NCI-H524 (cell line): ENCODE measurements around the gene CCDC116.
A peak's percentile ranks its signal among the peaks of the same experiment; 100 is the strongest.
"Not testable (repeated sequence)": the region's sequence is repeated elsewhere in the genome, so short reads cannot be mapped to it uniquely, and the experiment has no call there.

Experiments used
- DNase-seq, 2 experiments: peaks; one replicate each; lab custom pipeline; 2025; lab: John Stamatoyannopoulos, UW

CCDC116 gene

DNA sequence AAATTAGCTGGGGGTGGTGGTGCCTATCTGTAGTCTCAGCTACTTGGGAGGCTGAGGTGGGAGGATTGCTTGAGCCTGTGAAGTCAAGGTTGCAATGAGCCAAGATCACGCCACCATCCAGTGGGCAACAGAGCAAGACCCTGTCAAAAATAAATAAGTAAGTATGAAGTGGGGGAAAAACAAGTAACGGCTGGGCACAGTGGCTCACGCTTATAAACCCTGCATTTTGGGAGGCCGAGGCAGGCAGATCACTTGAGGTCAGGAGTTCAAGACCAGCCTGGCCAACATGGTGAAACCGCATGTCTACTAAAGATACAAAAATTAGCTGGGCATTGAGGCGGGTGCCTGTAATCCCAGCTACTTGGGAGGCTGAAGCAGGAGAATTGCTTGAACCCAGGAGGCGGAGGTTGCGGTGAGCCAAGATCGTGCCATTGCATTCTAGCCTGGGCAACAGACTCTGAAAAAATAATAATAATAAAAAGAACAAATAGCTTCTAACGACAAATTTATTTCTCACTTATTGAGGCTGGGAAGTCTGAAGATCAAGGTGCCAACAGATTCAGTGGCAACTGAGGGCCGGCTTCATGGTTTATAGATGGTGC is 22.9 kb upstream of the CCDC116 start:
- not testable (repeated sequence) for DNase-seq

DNA sequence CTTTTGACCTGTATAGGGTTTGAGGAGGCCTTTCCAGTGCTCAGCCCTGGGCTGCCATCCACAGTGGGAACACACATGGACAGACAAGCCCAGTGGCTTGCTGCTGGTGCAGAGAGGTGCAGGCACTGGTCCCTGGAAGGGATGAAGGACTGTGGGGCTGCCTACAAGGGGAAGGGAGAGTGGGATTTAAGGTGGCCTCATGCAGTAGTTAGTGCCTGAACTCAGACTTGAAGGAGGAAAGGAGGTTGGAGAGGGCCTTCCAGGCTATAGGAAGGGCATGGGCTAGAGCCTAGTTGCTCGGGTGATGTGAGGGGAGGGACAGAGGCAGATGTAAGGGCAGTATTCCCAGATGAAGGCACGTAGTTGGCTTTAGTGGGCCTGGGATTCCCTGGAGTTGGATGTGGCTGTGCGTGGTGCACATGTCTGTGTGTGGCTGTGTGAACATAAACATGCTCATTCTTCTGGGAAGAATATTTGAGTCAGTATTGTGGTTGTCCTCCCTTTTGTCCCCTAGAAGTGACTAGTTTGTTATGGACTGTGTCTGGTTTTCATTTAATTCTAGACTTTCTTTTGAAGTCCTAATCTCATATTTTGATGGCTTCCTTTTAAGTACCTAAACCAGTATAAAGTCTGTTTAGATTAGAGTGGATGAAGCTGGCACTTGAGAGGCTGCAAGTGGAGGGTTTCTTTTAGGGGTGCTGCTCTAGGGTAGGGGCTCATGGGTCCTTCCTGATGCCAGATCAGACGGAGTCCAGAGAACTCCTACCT is 21.2 kb upstream of the CCDC116 start:
- no peak for DNase-seq

DNA sequence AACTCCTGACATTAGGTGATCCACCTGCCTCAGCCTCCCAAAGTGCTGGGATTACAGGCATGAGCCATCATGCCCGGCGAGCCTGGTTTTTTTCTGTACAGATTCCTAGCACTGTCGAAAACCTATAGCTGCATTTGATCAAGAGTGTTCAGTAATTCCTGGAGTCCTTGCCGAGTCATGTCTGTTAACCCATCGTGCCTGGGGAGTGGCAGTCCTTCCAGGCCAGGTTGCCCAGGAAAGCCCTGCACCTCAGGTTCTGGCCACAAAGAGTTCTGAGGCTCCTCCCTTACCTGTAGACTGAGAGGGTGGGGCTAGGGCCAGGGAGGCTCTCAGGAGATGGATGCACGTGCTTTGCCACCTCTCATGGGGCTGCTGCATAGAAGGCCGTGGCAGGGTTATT is 19.7 kb upstream of the CCDC116 start:
- no peak for DNase-seq

DNA sequence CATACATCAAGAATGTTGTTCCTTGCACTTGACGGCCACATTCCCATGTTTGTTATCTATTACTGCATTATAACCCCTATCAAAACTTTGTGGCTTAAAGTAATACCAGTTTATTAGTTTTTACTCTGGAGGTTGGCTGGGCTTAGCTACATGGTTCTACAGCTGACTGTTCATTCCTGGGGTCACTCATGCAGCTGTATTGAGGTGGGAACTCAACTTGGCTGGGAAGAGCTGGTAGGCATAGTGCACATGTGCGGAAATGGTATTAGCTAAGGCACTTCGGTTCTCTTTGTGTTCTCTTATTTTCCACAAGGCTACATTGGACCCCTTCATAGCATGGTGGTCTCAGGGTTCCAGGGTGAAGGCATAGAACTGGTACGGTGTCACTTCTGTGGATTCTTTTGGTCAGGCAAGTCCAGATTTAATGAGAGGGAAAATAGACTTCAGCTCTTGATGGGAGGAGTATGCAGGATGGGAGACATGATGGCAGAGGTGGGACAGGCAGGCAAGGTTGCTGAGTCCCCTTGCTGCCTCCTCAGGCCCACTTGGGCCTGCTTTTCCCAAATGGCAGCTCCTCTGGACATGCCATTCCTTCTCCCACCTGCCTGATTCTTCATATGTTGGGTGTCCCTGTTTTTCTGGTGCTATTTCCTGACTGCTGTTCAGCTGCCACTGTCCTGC is 18.9 kb upstream of the CCDC116 start:
- no peak for DNase-seq

DNA sequence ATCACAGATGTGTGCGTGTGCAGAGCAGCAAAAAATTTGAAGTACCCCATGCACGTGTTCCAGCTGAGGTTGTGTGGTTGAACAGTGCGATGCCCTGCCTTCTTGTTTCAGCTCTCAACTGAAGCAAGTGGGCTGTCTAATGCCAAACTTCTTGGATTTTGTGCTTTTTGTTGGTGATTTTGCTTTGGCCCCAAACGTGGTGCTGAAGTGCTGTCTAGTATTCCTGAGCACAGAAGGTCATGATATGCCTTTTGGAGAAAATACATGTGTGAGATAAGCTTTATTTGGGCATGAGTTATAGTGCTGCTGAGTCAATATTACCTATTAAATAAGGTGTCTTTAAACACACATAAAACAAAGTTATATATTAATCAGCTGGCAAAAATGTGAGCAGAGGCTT is 16.8 kb upstream of the CCDC116 start:
- DNase-seq = no peak

DNA sequence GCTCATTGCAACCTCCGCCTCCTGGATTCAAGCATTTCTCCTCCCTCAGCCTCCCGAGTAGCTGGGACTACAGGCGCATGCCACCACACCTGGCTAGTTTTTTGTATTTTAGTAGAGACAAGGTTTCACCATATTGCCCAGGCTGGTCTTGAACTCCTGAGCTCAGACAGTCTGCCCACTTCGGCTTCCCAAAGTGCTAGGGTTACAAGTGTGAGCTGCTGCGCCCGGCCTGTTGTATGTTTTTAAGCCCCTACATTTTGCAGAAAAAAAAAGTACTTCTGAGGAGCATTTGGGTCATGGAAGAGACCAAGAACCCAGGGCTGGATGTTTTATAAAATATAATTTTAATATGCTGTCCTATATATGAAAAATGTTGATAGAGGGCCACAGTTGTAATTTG is 15.2 kb upstream of the CCDC116 start:
- not testable (repeated sequence) for DNase-seq

DNA sequence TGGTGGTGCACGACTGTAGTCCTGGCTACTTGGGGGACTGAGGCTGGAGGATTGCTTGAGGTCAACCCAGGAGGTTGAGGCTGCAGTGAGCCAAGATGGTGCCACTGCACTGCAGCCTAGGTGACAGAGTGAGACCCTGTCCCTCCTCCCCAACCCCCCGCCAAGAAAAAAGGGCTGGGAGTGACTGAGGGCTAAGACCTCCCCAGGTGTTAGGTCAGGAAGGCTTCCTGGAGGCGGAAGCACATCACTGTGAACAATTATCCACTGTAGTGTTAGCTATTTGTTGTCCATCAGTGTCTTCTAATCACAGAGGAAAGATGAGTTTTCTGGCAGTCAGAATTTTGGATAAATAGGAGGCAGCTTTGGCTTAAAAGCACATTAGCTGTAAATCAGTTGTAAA is 11.5 kb upstream of the CCDC116 start:
- DNase-seq = no peak

DNA sequence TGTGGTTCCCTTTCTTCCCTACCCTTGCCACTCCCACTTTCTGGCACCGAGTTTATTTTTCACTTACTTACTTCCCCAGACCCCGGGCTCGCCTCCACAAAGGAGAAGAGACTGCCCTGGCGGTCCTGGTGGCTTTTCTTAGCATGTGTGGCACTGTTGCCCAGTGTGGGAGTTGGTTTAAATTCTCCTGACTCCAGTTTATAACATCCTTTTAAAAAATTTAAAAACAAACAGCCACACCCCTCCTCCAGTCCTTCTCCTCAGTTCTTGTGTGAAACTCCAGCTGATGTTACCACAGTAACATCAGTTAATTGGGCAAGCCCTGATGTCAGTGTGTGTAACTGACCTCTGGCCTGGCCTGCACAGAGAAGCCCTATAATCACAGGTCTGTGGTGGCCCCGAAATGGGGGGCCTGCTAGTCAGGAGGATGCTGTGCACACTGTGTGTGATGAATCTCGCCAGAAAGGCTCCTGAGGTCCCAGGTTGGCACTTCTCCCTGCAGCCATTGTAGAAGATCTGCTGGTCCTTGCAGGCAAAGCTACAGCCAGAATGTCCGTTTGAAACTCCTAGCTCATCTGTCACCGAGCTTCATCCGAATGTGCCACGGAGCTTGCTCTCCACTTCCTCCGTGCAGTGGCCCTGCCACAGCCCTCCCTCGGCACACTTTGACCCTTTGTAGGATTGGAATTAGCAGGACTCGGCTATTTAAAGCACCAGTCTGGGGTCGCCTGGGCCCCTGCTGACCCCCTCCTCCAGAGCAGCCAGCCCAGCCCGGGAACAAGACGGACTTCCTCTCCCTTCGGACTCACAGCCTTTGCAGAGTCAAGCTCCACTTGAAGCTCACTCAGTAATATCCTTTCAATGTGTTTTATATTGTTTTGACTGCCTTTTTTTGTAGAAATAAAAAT is 10.3 kb upstream of the CCDC116 start:
- no peak for DNase-seq

DNA sequence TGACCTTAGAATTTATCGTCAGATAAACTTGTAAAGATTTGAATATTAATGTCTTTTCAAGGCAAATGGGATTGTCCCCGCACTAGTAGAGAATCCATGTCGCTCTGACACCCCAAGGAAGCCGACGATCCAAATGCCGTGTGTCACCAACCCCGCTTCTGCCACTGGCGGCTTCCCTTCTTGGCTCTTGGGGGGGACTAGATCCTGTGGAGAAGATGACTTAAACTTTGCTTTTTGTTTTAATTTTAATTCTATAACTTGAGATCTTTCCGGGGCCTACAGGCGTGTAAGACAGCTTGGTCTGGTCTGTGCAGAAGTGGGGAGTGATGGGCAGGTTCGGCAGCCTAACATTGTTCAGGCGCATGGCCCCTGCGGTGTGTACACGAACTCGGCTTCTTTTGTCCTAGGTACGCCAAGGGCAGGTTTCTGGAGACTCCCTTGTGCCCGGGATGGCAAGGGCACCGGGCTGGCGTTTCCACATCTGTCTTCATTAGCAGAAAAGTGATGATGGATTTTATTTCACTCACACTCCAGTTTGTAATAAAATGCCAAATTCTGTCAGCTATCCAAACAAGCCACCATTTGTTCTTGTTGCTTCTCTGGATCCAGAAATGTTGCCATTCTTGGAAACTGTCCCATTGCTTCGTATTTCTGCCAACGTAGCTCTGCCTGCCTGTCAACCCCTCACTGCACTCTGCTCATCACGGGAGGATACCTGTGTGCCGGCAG is 9.5 kb upstream of the CCDC116 start:
- DNase-seq = no peak

DNA sequence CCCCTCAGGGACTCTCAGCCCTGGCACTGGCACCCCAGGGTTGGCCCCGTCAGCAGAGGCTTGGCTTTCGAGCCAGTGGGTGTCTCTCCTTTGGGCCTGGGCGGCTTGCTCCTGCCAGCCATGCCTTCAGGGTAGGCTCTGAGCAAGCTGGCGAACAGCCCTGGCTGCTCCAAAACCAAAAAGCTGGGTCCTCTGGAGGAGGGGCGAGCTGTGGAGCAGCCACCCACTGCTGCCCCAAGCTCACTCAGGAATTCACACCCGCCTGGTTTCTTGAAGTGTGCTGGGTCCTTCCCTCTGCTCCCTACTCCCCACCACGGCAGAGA is 9.0 kb upstream of the CCDC116 start:
- no peak for DNase-seq

DNA sequence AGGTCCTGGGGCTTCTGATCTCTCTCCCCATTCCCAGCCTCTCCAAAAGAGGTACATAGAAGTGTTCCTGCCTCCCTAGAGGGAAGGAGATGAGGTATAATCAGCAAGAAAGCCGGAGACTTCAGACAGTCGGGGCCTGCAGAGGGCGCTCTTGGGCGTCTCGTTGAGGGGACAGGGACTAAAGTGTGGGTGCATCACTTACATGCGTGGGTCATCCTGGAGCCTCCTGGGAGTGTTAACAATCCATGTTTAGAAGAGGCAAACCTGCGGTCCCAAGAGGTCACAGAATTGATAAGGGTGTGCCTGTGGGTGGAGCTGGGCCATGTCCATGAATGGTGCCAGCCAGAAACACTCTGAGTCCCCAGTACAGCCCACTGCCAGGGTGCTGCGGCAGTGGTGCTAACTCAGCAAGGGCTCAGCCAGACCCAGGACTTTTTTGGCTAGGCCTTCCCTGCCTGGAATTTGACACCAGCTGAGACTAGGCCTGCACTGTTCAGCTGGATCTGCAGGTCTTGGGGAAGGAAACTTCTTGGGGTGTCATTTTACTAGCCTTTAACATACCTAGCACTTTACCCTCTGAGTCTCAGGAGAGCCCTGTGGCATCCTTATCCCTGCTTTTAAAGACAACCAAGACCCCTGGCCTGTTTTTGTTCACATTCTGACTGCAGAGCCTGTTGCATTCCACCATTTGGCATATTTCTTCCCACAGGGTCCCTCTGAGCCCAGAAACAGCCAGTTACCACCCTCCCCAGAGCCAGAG is 8.3 kb upstream of the CCDC116 start:
- DNase-seq = peak in 1 of 2 experiments; percentile 16

DNA sequence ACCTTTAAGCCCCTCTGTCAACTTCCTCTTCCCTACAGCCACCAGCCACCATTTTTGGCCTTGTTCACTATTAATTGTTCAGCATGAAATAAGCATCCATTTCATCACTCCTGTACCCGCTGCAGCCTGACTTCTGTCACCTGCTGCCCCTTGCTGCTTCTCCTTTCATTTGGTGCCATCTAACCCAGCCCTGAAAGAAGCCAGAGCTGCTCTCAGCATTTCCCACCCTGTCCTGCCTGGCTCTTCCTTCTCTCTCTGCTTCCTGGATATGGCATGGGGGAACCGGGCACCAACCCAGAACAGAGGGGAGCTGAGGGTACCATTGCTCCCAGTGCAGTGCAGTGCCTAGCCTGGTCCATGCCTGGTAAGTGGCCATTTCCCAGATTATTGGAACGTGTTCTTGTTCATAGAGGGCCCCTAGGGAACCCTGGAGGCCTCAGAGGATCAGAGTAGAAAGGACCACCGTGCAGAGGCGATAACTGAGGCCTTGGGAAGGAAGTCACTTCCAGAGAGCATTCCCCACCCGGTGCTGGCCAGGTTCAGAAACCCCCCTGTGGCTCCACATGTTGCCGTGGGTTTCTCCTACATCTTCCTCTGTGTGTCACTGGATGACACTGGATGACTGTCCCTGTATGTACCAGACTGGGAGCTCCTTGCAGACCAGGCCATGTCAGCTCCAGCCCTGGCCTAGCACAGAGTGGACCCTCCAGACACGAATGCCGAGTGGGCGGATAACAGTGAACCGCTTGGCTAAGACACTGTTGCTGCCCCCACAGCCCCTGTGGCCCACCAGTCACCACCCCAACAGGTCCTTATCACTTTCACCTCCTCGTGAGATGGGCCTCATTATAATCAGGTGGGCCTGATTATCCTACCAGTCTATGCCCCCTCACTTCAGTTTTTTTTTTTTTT is 7.4 kb upstream of the CCDC116 start:
- DNase-seq = no peak

DNA sequence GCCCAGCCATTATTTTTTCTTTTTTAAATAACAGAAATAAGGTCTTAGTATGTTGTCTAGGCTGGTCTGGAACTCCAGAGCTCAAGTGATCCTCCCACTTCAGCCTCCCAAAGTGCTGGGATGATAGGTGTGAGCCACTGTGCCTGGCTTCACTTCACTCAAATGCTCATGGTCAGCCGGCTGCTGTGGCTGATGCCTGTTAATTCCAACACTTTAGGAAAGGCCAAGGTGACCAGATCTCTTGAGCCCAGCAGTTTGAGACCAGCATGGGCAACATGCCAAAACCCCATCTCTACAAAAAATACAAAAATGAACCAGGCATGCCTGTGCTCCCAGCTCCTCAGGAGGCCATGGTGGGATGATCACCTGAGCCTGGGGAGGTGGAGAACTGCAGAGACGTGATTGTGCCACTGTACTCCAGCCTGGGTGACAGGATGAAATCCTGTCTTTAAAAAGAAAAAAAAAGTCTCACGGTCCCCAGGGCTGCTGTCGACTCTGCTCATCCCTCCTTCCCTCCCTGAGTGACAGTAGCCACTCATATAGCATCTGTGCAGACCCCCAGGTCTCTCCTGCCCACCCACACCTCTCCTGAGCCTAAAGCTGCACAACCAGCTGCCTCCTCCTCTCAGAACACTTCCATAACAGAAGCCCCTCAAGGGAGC is 6.4 kb upstream of the CCDC116 start:
- peak; percentile 43 to 73 for DNase-seq

DNA sequence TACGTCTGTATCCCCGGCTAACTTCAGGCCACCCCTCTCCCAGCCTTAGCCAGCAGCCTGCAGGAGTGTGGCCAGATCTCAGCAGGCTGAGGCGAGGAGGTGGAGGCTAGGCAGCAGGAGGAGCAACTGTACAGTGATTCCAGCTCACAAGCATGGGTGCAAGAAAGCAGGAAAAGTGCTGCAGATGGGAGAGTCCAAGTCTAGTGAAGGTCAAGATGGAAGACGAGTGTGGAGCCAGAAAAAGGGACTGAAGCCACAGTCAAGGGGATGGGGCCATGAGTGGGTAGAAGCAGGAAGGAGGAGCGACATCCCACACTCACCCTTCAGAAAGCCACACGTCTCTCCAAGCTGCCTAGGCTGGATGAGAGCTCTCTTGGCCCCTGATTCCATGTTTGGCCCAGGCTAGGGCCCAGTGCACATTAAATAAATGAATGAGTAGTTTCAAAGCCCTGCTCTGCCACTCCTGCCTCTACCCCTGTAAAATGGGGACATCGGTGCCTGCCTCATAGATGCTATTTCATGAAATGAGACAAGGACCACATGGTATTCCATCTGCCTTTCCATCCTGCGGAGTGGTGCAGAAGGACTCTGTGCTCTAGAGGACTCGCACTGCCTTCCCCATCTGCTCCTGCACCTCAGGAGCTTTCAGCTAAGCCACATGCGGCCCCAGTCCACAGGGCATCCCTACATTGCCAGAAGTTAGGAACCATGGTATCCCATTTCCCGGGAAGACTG is 5.7 kb upstream of the CCDC116 start:
- peak; percentile 91 to 96 for DNase-seq

DNA sequence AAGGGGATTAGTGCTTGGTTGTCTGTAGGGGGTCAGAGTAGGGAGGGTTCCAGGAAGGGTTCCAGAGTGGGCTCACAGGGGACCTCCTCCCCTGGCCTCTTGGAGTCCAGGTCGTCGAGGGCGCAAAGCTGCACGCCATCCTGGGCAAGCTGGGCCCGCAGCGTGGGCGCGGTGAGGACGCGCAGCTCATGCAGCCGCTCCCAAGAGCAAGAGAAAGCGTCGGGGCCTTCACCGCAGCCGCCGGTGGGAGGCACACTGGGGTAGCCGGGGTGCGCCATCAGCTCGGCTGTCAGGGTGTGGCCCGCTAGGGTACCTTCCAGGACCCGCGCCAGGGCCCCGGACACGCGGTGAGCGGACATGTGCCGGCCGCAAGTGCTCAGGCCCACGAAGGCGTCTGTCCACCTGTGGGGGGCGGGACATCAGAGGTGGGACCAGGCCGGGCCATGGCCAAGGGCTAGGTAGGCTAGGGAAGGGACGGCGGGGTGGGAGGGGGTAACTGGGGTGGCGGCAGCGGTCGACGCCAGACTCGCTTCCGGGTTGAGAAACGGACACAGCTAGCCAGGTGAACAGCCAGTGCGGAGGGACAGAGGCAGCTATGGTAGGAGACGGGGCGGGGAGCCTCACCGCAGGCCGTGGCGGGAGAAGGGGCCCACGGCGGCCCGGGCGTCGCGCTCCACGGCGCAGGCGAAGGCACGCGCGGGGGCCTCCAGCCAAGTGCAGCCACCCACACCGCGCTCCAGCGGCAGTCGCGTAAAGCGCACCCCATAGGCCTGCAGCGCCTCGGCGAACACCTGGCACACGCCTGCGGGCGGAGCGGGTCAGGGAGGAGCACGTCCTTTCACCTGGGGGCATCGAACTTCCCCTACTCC is 3.9 kb upstream of the CCDC116 start:
- DNase-seq = peak in 1 of 2 experiments; percentile 27

DNA sequence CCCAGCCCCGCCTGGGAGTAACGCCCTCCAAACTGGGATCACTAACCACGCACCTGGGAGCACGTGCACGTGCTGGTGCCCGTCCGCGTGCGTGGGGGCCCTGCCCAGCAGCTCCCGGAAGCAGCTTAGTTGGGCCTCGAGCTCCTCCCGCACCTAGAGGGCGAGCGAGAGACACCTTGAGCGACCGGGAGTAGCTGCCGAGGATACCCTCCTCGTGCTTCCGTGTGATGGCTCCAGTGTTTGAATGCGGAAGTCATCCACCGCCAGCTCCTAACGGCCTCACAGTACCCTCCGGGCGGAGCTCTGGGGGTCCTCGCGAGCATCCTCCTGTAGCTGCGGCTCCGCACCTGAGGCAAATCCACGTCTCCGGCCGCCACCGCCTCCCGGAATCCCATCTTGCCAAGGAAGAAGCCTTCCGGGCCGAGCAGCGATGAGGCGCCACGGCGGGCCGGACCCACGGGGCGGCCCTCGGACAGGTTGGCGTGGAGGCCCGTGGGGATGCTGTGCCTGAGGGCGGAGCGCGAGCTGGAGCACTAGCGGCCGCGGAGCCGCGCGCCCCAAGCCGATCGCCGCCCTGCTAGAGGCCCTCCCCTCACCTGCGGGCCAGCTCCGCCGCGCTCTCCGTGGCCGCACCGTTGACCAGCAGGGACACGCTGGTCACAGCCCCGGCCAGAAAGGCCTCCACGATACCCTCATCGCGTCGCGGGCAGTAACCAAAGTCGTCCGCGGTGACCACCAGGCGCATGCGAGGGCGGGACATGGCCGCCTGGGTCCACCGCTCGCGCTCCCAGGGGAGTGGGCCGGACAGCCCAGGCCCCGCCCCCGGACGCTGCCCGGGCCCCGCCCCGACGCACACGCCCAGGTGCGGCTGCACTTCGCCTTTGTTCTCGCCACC is 3.1 kb upstream of the CCDC116 start, which contains the start of gene YDJC:
Gene YDJC (minus strand): TSS at position 768 of the 895 bp plus-strand sequence. CDS start 8 bp downstream, at position 760.
- peak; percentile 88 to 93 for DNase-seq
